SIG-M5 (cell line): ENCODE measurements around the gene UBE2L3.
"Not testable (repeated sequence)": the region's sequence is repeated elsewhere in the genome, so short reads cannot be mapped to it uniquely, and the experiment has no call there.

Source experiments
- DNase-seq: peaks from one replicate; lab custom pipeline; 2025; lab: John Stamatoyannopoulos, UW

The UBE2L3 gene

DNA sequence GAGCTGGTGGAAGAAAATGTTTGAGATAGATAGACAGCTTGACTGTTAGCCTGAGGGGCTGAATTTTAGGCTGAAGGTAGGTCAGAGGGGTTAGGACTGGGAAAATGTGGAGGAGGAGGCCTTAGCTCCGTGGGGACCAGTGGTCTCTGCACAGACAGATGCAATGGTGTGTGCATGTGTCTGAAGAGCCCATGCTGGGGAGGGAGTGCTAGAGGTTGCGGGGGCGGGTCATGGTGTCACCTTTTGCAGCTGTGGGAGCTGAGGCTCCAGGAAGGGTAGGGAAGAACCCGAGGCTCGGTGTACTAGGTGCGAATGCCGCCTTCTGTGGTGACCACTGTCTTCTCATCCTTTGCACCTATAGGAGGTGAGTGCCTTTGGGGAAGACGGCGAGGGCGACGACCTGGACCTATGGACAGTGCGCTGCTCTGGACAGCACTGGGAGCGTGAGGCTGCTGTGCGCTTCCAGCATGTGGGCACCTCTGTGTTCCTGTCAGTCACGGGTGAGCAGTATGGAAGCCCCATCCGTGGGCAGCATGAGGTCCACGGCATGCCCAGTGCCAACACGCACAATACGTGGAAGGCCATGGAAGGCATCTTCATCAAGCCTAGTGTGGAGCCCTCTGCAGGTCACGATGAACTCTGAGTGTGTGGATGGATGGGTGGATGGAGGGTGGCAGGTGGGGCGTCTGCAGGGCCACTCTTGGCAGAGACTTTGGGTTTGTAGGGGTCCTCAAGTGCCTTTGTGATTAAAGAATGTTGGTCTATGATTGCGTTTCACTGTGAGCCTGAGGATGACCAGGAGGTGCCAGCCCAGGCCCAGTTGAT is 76.2 kb downstream of the UBE2L3 start:
- DNase-seq: no peak

DNA sequence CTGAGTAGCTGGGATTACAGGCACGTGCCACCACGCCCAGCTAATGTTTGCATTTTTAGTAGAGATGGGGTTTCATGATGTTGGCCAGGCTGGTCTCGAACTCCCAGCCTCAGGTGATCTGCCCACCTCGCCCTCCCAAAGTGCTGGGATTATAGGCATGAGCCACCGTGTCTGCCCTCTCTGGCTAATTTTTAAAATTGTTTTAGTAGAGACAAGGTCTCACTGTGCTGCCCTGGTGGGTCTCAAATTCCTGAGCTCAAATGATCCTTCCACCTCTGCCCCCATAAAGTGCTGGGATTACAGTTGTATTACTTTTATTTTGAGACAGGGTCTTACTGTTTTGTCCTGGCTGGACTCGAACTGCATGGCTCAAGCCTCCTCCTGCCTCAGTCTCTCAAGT is 78.0 kb downstream of the UBE2L3 start:
- not testable (repeated sequence) for DNase-seq

DNA sequence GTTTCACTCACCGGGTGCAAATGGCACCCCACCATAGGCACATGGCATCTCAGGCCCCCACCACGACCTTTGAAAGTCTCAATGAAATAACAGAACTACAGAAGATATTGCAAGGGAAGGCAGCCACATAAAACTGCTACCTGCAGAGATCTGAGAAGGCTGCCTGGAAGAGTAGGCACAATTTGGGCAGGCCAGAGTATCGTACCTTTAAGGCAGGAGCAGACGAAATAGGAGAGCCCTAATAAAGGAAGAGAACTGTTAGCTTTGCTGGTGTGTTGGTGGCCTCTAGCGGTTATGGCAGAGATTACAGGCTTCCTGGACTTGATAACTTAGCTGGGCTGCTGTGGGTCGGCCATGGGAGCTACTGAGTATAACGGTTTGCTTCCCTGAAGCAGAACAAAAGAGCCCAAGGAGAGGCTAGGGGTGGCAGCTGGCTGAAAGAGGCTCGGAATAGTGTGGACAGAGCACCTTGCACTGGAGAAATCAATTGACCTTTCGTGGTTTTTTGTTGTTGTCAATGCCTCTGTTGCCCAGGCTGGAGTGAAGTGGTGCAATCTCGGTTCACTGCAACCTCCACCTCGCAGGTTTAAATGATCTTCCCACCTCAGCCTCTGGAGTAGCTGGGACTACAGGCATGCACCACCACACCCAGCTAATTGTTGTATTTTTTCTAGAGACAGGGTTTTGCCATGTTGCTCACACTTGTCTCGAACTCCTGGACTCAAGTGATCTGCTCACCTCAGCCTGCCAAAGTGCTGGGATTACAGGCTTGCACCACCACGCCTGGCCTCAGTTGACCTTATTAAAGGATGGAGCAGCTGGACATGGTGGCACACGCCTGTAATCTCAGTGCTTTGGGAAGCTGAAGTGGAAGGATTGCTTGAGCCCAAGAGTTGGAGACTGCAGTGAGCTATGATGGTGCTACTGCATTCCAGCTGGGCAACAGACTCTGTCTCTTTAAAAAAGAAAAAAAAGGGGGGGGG is 79.4 kb downstream of the UBE2L3 start:
- DNase-seq: no peak

GRCh38 chr22:21650280-21650679 is 82.8 kb downstream of the UBE2L3 start:
- DNase-seq: no peak

DNA sequence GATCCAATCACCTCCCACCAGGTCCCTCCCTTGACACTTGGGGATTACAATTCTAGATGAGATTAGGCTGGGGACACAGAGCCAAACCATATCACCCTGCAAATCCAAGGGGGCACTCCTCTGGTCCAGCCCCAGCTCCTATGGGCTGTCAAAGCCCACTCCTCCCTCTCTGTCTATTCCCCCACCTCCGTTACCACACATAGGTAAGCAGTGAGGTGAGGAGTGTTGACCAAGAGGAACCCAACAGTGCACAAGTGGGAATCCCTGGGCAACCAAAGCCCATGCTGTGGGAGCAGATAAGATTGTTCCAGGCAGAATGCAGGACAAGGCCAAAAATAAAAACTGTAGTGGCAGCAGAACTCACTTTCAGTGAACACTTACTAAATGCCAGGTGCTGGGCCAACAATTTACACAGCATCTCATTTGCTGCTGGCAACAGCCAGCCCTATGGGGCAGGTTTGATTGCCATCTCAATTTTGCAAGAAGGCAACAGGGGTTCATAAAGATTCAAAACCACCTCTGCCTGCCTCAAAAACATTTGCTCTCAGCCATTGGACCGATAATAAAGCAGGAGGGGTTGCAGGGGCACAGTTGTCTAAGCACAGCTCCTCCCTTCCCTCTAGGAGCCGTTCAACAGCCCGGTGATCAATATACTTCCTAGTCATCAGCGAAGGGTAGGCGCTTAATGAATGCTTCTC is 83.5 kb downstream of the UBE2L3 start:
- DNase-seq: no peak

DNA sequence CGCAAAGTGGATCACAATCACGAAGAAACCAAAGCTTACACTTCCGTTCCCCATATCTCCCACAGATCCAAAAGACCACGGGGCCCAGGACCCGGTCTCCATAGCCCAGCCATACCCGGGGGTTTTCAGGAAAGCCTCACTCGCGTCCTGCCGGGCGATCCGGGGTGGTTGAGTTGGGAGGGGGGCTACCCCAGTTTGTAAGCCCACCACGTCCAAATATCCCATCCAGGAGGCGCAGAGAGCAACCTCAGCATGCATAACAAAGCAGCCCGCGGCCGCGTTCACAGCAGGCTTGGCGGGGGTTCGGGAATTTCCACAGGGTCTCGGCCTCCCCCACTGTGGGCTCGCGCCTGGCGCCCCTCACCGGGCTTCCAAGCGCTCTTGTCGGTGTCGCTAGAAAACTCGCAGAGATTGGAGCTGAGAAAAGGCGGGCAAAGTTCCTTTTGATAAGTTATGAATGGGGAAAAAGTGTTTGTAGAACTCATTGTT is 84.1 kb downstream of the UBE2L3 start:
- no peak for DNase-seq

DNA sequence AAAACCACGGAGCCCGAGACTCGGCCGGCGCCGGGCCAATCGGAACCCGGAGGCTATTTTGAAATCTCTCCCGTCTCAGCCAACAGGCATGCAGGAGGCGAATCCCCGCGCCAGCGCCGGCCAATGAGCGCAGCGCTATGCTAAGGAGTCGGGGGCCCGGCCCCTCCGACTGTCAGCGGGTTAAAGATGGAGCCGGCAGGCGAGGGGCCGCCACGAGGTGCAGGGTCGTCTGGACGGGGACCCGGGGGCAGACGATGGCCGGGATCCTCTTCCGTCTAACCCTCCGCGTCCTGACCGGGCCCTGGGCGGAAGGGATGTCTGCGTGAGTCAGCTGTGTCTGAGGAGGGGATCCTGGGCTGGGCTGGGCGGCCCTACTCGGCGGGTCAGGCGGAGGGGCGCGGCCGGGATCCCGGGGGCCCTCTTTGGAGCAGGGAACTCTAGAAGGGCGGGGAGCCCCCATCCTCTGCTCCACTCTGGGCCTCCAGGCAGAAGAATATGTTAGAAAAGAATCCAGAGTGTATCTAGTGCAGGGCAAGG is 84.6 kb downstream of the UBE2L3 start:
- DNase-seq: peak; percentile 60

GRCh38 chr22:21652547-21653545 is 85.3 kb downstream of the UBE2L3 start:
- DNase-seq: no peak

DNA sequence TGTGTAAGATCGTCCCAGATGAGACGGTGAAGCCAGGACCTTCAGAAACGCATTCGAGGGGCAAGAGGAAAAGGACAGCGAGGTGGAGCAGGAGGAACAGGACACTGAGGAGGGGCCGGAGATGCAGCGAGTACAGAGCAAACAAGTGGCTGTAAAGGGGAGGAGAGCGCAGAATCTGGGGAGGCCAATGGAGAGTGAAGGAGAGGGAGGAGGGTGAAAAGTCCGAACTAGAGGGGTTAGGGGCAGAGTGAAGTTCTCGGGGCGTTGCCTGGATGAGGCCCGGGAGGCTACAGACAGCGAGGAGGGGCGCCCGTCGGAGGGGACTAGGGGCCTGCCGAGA is 89.5 kb downstream of the UBE2L3 start:
- DNase-seq: no peak

GRCh38 chr22:21657360-21658032 is 90.0 kb downstream of the UBE2L3 start:
- no peak for DNase-seq

DNA sequence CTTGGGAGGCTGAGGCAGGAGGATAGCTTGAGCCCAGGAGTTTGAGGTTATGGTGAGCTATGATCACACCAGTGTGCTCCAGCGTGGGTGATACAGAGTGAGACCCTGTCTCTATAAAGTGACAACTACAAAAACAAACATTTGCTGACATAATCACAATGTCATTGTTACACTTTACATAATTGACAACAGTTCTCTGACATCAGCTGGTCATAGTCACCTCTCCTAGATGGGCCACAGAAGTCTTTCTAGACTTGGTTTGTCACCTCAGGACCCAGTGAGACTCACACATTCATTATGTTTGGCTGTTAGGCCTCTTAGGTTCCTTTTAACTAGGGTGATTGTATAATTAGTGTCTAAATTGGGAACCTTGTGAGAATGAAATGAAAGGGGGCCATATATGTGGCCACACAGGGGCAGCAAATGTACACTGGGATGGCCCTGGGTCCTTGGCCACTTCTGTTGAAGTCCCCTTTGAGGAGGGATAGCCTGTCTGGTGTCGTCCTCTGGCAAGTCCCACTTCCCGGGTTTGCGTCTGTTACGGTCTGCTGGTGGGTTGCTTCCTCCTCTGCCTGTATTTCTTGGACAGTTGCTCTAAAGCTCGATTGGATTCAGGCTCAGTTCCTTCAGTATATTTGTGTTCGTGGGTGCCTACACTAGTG is 92.5 kb downstream of the UBE2L3 start:
- DNase-seq: no peak

DNA sequence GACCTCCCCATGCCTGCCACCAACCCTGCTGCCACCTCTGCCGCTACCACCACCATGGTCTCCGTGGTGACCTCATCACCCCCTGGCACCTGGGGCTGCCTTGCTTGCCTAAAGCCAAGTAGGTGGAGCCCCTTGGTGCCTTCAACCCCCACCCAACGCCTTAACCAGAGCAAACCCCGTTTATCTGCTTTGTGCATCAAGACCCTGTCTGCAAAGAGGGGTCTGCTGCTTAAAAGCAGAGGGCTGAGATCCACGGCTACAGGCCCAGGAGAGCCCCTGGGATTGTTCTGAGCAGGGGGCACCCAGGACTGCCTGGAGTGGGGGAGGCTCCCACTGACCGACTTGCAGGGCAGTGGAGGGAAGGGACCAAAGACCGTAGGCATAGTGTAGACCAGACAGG is 93.4 kb downstream of the UBE2L3 start:
- DNase-seq: no peak

DNA sequence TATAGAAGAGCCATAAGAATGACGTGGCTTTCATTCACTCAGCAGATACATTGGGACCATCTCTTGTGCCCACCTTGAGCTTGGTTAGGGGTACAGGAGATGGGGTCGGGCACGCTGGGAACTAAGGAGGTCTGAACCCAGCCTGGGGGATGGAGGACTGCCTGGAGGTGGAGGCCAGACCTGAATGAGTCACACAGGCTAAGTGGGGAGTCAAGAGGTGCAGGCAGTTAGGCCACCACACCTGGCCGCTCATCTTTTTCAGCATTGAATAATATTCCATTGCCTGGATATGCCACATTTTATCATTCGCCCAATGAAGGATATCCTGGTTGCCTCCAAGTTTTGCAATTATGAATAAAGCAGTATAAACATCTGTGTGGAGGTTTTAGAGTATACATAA is 94.5 kb downstream of the UBE2L3 start:
- DNase-seq: no peak

DNA sequence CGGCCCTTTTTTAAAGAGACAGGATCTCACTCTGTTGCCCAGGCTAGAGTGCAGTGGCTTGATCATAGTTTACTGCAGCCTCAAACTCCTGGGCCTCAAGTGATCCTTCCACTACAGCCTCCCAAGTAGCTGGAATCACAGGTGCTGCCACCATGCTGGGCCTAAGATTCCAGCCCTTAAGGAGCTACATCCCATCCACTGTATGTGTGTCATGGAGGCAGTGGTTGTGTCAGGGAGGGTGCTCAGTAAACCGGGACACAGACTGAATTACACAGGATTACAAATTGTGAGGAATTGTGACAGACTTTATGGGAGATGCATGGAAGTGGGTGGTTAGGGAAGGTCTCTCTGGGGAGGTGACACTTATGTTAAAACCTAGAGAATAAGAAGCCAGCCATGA is 96.2 kb downstream of the UBE2L3 start:
- DNase-seq: no peak

DNA sequence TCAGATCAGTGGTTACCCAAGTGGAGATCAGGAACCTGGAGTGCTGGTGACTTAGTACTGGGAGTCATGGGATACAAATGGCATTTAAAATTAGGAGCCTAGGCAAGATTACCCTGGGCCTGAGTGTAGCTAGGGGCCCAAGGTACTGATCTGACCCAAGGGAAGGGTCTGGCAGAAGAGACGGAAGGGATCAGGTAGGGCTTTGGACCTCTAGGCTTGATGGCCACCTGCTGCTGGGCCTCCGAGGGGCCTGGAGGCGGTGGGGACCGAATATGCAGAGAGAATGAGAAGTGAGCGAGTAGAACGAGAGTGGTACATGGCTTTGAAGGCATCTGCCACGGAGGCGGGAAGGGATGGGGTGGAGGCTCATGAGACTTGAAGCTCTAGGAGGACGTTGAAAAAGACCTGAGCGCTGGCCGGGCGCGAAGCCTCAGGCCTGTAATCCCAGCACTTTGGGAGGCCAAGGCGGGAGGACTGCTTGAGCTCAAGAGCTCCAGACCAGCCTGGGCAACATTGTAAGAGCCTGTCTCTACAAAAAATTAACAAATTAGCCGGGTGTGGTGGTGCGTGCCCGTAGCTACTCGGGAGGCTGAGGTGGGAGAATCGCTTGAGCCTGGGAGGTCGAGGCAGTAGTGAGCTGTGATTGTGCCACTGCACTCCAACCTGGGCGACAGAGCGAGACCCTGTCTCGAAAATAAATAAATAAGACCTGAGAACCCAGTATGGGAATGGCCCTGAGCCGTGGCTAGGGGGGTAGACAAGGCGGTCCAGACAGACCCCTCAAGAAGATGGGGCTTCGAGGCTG is 97.7 kb downstream of the UBE2L3 start:
- DNase-seq: no peak

DNA sequence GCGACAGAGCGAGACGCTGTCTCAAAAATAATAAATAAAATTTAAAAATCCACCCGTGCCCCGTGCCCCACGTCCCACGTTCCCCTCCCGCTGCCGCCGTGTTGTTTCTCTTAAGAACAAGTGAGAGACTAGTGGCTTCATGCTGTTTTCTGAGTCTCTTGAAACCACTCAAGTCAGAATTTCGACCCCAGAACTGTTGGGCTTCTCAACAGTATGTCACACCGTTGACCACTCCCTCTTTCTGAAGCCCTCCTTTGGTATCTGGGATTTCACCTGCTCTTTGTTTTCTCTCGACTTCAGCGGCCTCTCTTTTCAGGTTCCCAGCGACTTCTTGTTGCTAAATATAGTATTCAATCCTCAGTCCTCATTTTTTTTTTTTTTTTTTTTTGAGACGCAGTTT is 99.3 kb downstream of the UBE2L3 start:
- no peak for DNase-seq

DNA sequence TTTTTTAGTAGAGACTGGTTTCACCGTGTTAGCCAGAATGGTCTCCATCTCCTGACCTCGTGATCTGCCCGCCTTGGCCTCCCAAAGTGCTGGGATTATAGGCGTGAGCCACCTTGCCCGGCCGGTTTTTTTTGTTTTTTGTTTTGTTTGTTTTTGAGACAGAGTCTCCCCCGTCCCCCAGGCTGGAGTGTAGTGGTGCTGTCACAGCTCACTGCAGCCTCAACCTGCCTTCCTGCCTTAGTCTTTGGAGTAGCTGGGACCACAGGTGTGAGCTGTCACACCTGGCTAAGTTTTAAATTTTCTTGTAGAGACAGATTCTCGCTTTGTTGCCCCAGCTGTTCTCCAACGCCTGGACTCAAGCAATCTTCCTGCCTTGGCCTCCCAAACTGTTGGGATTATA is 101.5 kb downstream of the UBE2L3 start:
- DNase-seq: no peak

GRCh38 chr22:21672107-21672629 is 104.7 kb downstream of the UBE2L3 start:
- DNase-seq: no peak
